Prostate gland (tissue), 2 donors: Measurements from ENCODE around the gene RCOR1.

Source experiments
- POLR2A ChIP-seq: fragments of 450-650 bp; IDR thresholded peaks from one replicate; pipeline ENCODE4 v1.6.1; 2016; ENCODE audit warnings: antibody characterized with exemption, mild to moderate bottlenecking
- POLR2AphosphoS5 ChIP-seq: sonication (generic); formaldehyde crosslinking; IDR thresholded peaks from one replicate; pipeline ENCODE4 v1.6.1; 2017; ENCODE audit warnings: antibody characterized with exemption
- TF ChIP-seq, protein P1 (sequence below), 4 experiments: fragments of 200-600 bp in 2 of 4; fragments of 450-650 bp in 2 of 4; sonication (generic) in 2 of 4; IDR thresholded peaks; 1 replicate in 3 of 4; 2 replicates in 1 of 4; pipeline ENCODE4 v1.5.1; 2016 to 2019; ENCODE audit warnings: antibody characterized with exemption in 4 of 4, mild to moderate bottlenecking in 2 of 4, moderate library complexity in 2 of 4

DNA sequence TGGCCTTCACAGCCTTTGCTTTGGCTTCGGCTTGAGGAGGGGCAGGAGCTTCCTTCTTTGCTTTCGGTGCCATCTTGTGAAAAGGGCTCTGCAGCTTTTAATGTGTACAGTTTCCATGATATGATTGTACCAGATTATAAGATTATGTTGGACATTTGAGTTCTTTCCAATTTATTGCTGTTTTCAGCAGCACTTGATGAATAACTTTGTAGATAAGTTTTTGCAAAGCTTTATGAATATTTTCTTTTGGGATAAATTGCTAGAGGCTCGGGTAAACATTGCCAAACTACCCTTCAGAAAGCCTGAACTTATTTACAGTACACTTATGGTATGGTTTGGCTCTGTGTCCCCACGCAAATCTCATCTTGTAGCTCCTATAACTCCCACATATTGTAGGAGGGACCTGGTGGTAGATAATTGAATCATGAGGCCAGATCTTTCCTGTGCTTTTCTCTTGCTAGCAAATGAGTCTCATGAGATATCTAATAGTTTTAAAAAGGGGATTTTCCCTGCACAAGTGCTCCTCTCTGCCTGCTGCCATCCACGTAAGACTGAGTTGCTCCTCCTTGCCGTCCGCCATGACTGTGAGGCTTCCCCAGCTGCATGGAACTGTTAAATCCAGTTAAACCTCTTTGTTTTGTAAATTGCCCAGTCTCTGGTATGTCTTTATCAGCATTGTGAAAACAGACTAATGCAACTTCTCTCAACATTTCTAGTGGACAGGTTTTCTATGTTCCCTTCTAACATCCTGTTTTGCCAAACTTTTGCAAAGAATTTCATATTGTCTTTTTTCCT lies 70.4 kb downstream of the RCOR1 start:
- TF ChIP-seq, protein P1, sequence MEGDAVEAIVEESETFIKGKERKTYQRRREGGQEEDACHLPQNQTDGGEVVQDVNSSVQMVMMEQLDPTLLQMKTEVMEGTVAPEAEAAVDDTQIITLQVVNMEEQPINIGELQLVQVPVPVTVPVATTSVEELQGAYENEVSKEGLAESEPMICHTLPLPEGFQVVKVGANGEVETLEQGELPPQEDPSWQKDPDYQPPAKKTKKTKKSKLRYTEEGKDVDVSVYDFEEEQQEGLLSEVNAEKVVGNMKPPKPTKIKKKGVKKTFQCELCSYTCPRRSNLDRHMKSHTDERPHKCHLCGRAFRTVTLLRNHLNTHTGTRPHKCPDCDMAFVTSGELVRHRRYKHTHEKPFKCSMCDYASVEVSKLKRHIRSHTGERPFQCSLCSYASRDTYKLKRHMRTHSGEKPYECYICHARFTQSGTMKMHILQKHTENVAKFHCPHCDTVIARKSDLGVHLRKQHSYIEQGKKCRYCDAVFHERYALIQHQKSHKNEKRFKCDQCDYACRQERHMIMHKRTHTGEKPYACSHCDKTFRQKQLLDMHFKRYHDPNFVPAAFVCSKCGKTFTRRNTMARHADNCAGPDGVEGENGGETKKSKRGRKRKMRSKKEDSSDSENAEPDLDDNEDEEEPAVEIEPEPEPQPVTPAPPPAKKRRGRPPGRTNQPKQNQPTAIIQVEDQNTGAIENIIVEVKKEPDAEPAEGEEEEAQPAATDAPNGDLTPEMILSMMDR (IDR thresholded peaks at IDR 0.05), result no peak
- TF ChIP-seq POLR2A (no peak), POLR2AphosphoS5 (no peak)
